Measurements from ENCODE around the gene KLHL2. TPM values are rescaled to one million over a fixed set of nuclear protein-coding genes. Genes with fewer than 3 reads are reported as not detected.

KLHL2 gene
- polyA plus RNA-seq, 3 donors, result 6.9 to 22.6 (median 11.1) TPM

DNA sequence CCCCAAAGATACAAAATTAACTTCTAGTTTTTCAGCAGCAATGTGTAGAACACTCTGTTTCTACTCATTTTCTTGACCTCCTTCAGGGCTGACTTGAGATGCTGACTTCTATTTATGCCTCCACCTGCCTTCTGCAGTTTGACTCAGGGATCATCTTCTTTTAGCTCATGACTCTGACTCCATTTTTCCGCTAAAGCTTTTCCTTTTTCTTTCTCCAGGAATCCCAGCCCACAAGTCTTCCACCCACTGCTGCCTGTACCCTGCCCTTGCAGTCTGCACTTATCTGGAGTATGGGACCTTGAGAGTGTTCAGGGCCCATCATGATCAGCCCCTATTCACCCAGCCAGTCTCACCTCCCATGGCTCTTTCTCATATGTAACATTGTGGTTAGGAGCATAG lies 14.9 kb upstream of the KLHL2 start:
- no peaks in the 10 kb centered on the region for H3K36me3 Mint-ChIP-seq
- Histone ChIP-seq H3K27ac (ENCODE audit: low read depth in 1 of 2, low read length in 2 of 2) (no peak overlapping the region), H3K36me3 (replicated peaks in 1 of 2; ENCODE audit: control insufficient read depth in 1 of 2, insufficient read depth in 2 of 2, low read length in 2 of 2) (no peaks in the 10 kb centered on the region), H4K20me1 (ENCODE audit: insufficient read depth, low read length) (no peaks in the 10 kb centered on the region), H3K9me3 (replicated peaks in 1 of 2; ENCODE audit: control insufficient read depth in 1 of 2, insufficient read depth in 1 of 2, low read length in 2 of 2) (no peaks in the 10 kb centered on the region), H3K4me2 (replicated peaks; ENCODE audit: extremely low read depth, low read length, poor library complexity, severe bottlenecking) (no peak overlapping the region), H3K4me1 (ENCODE audit: control insufficient read depth in 1 of 2, insufficient read depth in 2 of 2, low read length in 2 of 2) (no peaks in the 10 kb centered on the region), H3K27me3 (ENCODE audit: control insufficient read depth in 2 of 2, insufficient read depth in 2 of 2, low read length in 2 of 2) (no peaks in the 10 kb centered on the region), H3K4me3 (replicated peaks in 1 of 3; ENCODE audit: low read depth in 2 of 3, low read length in 3 of 3) (no peak overlapping the region), H2AFZ (ENCODE audit: insufficient read depth, low read depth, low read length, poor library complexity, severe bottlenecking) (no peak overlapping the region), H3K9ac (ENCODE audit: insufficient read depth, low read length, poor library complexity, severe bottlenecking) (no peak overlapping the region), H3K79me2 (ENCODE audit: insufficient read depth, low read length) (no peaks in the 10 kb centered on the region)
- H3K4me1 Mint-ChIP-seq, result no peaks in the 10 kb centered on the region
- H3K4me3 Mint-ChIP-seq, result no peak overlapping the region
- TF ChIP-seq, protein P1, sequence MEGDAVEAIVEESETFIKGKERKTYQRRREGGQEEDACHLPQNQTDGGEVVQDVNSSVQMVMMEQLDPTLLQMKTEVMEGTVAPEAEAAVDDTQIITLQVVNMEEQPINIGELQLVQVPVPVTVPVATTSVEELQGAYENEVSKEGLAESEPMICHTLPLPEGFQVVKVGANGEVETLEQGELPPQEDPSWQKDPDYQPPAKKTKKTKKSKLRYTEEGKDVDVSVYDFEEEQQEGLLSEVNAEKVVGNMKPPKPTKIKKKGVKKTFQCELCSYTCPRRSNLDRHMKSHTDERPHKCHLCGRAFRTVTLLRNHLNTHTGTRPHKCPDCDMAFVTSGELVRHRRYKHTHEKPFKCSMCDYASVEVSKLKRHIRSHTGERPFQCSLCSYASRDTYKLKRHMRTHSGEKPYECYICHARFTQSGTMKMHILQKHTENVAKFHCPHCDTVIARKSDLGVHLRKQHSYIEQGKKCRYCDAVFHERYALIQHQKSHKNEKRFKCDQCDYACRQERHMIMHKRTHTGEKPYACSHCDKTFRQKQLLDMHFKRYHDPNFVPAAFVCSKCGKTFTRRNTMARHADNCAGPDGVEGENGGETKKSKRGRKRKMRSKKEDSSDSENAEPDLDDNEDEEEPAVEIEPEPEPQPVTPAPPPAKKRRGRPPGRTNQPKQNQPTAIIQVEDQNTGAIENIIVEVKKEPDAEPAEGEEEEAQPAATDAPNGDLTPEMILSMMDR (IDR thresholded peaks at IDR 0.05), result no peak
- DNase-seq, result no peak
- no CpG with 5 or more reads among the region's 1 CpG for WGBS (ENCODE audit: insufficient coverage)
- no peaks in the 10 kb centered on the region for H3K9me3 Mint-ChIP-seq
- intact Hi-C loops (cut with micrococcal nuclease), result no loop called here
- no peaks in the 10 kb centered on the region for H3K27me3 Mint-ChIP-seq (ENCODE audit: low read depth in 3 of 3)
- H3K27ac Mint-ChIP-seq, result no peak overlapping the region

- Mint-ChIP-seq H3K4me1 (no peaks in the 10 kb centered on the region), H3K9me3 (no peaks in the 10 kb centered on the region), H3K27me3 (ENCODE audit: low read depth in 3 of 3) (no peaks in the 10 kb centered on the region), H3K27ac (no peak overlapping the region), H3K36me3 (no peaks in the 10 kb centered on the region), H3K4me3 (no peak overlapping the region)
- Histone ChIP-seq H3K9ac (ENCODE audit: insufficient read depth, low read length, poor library complexity, severe bottlenecking) (no peak overlapping the region), H3K9me3 (replicated peaks in 1 of 2; ENCODE audit: control insufficient read depth in 1 of 2, insufficient read depth in 1 of 2, low read length in 2 of 2) (no peaks in the 10 kb centered on the region), H3K36me3 (replicated peaks in 1 of 2; ENCODE audit: control insufficient read depth in 1 of 2, insufficient read depth in 2 of 2, low read length in 2 of 2) (no peaks in the 10 kb centered on the region), H3K4me2 (replicated peaks; ENCODE audit: extremely low read depth, low read length, poor library complexity, severe bottlenecking) (no peak overlapping the region), H4K20me1 (ENCODE audit: insufficient read depth, low read length) (no peaks in the 10 kb centered on the region), H3K27me3 (ENCODE audit: control insufficient read depth in 2 of 2, insufficient read depth in 2 of 2, low read length in 2 of 2) (no peaks in the 10 kb centered on the region), H3K4me1 (ENCODE audit: control insufficient read depth in 1 of 2, insufficient read depth in 2 of 2, low read length in 2 of 2) (no peaks in the 10 kb centered on the region), H3K4me3 (replicated peaks in 1 of 3; ENCODE audit: low read depth in 2 of 3, low read length in 3 of 3) (no peak overlapping the region), H3K27ac (ENCODE audit: low read depth in 1 of 2, low read length in 2 of 2) (no peak overlapping the region), H3K79me2 (ENCODE audit: insufficient read depth, low read length) (no peaks in the 10 kb centered on the region), H2AFZ (ENCODE audit: insufficient read depth, low read depth, low read length, poor library complexity, severe bottlenecking) (no peak overlapping the region)
- WGBS (ENCODE audit: insufficient coverage), result 100% methylated on average over 2 of the region's 4 CpGs
- no peak for DNase-seq
- intact Hi-C loops (cut with micrococcal nuclease), result no loop called here
- TF ChIP-seq, protein P1 (IDR thresholded peaks at IDR 0.05), result no peak
These were observed 14.4 kb upstream of the KLHL2 start for GRCh38 chr4:165192956-165193355.
